Right lobe of liver (tissue), 4 donors: ENCODE results near the gene NOL4L.

Experiments
- CTCF ChIP-seq, 4 donors: fragments of 200-600 bp in 3 of 4; fragments of 450-650 bp in 1 of 4; IDR thresholded peaks; one replicate each; pipeline versions ENCODE4 v1.5.1 to v1.8.0; 2016 to 2022; ENCODE audit warnings: antibody characterized with exemption in 4 of 4, mild to moderate bottlenecking in 2 of 4
- POLR2A ChIP-seq: fragments of 450-650 bp; IDR thresholded peaks from one replicate; pipeline ENCODE4 v1.6.1; 2017; ENCODE audit warnings: antibody characterized with exemption, mild to moderate bottlenecking
- donor health status: DM: no; HTN: no; CAD: no.
- donor health status: DM: no; HTN: no; CAD: no.
- donor health status: DM: no; HTN: yes; CAD: no.

- TF ChIP-seq CTCF (IDR thresholded peaks at IDR 0.05), result no peak
- no peak for TF ChIP-seq POLR2A
Observed at GRCh38 chr20:32594204-32594603, 9.1 kb upstream of the NOL4L start.
